ENCODE results near the gene MOGAT3. TPM values are rescaled to one million over a fixed set of nuclear protein-coding genes. Genes with fewer than 3 reads are reported as not detected.
A peak's percentile ranks its signal among the peaks of the same experiment; 100 is the strongest.

Gene MOGAT3
- total RNA-seq = not detected in 2 replicates

- peaks cover 28% of the 10 kb centered on the region for H3K27me3 Mint-ChIP-seq
- H3K4me3 Mint-ChIP-seq = no peak within 1 kb of the TSS
- intact Hi-C loops (cut with micrococcal nuclease) = no loop called here
- H3K27ac Mint-ChIP-seq = peak within 1 kb of the TSS; percentile 62
- no peak for DNase-seq
- no peaks in the 10 kb centered on the region for H3K9me3 Mint-ChIP-seq
- H3K4me1 Mint-ChIP-seq = peaks cover 8% of the 10 kb centered on the region
- H3K36me3 Mint-ChIP-seq (ENCODE audit: low read depth) = peaks cover 4% of the 10 kb centered on the region
These were observed at the start of gene MOGAT3 for GRCh38 chr7:101200862-101201599. Gene MOGAT3, minus strand, starts transcription at chr7:101201036. Its CDS starts 182 bp downstream, at chr7:101200854.

GRCh38 chr7:101250324-101250723 is 49.5 kb upstream of the MOGAT3 start:
- DNase-seq = no peak
- Mint-ChIP-seq H3K27me3 (no peaks in the 10 kb centered on the region), H3K36me3 (ENCODE audit: low read depth) (peaks cover 24% of the 10 kb centered on the region), H3K9me3 (no peaks in the 10 kb centered on the region), H3K4me3 (peak overlapping the region; percentile 97), H3K4me1 (peaks cover 20% of the 10 kb centered on the region), H3K27ac (no peak overlapping the region)
- intact Hi-C loops (cut with micrococcal nuclease) = loop anchor here (5.0 kb wide), 1 partner anchor 72 kb away; the partner anchor contains the start of gene IFT22

- intact Hi-C loops (cut with micrococcal nuclease) = no loop called here
- Mint-ChIP-seq H3K9me3 (no peaks in the 10 kb centered on the region), H3K4me3 (no peak overlapping the region), H3K36me3 (ENCODE audit: low read depth) (peaks cover 32% of the 10 kb centered on the region), H3K27me3 (no peaks in the 10 kb centered on the region), H3K4me1 (peaks cover 29% of the 10 kb centered on the region), H3K27ac (no peak overlapping the region)
- DNase-seq = no peak
These were observed 47.4 kb upstream of the MOGAT3 start for GRCh38 chr7:101248276-101248675.

- Mint-ChIP-seq H3K27ac (peak overlapping the region; percentile 94), H3K36me3 (ENCODE audit: low read depth) (peaks cover 32% of the 10 kb centered on the region), H3K9me3 (no peaks in the 10 kb centered on the region), H3K4me1 (peaks cover 20% of the 10 kb centered on the region), H3K27me3 (no peaks in the 10 kb centered on the region), H3K4me3 (peak overlapping the region; percentile 97)
- intact Hi-C loops (cut with micrococcal nuclease) = loop anchor here (2.0 kb wide), 1 partner anchor 38 kb away; no protein-coding TSS in a partner anchor
- no peak for DNase-seq
These were observed 44.4 kb upstream of the MOGAT3 start for GRCh38 chr7:101245147-101245668.

- peaks cover 29% of the 10 kb centered on the region for H3K36me3 Mint-ChIP-seq (ENCODE audit: low read depth)
- intact Hi-C loops (cut with micrococcal nuclease) = loop anchor here (1.0 to 2.0 kb wide), 4 partner anchors 8 to 90 kb away; partner anchors contain the start of genes AP1S1 and ZNHIT1
- DNase-seq = peak; percentile 98
- H3K9me3 Mint-ChIP-seq = no peaks in the 10 kb centered on the region
- H3K27ac Mint-ChIP-seq = peak within 1 kb of the TSS; percentile 94
- H3K4me1 Mint-ChIP-seq = peaks cover 16% of the 10 kb centered on the region
- no peaks in the 10 kb centered on the region for H3K27me3 Mint-ChIP-seq
- peak within 1 kb of the TSS; percentile 97 for H3K4me3 Mint-ChIP-seq
These were observed 43.7 kb upstream of the MOGAT3 start, which contains the start of gene FIS1 for GRCh38 chr7:101244375-101245146. Gene FIS1, minus strand, starts transcription at chr7:101245081. Its CDS starts 77 bp downstream, at chr7:101245004.

GRCh38 chr7:101243646-101244374 is 43.0 kb upstream of the MOGAT3 start:
- no peak for DNase-seq
- Mint-ChIP-seq H3K27me3 (no peaks in the 10 kb centered on the region), H3K4me1 (peaks cover 16% of the 10 kb centered on the region), H3K4me3 (peak overlapping the region; percentile 97), H3K9me3 (no peaks in the 10 kb centered on the region), H3K36me3 (ENCODE audit: low read depth) (peaks cover 33% of the 10 kb centered on the region), H3K27ac (peak overlapping the region; percentile 94)
- intact Hi-C loops (cut with micrococcal nuclease) = loop anchor here (1.0 to 2.0 kb wide), 4 partner anchors 8 to 90 kb away; partner anchors contain the start of genes AP1S1 and ZNHIT1

- Mint-ChIP-seq H3K4me3 (no peak overlapping the region), H3K36me3 (ENCODE audit: low read depth) (peaks cover 30% of the 10 kb centered on the region), H3K9me3 (no peaks in the 10 kb centered on the region), H3K27me3 (no peaks in the 10 kb centered on the region), H3K27ac (no peak overlapping the region), H3K4me1 (peaks cover 13% of the 10 kb centered on the region)
- intact Hi-C loops (cut with micrococcal nuclease) = no loop called here
- DNase-seq = no peak
These were observed 40.9 kb upstream of the MOGAT3 start for GRCh38 chr7:101241443-101242349.

GRCh38 chr7:101241015-101241363 is 40.2 kb upstream of the MOGAT3 start:
- H3K36me3 Mint-ChIP-seq (ENCODE audit: low read depth) = peaks cover 30% of the 10 kb centered on the region
- H3K9me3 Mint-ChIP-seq = no peaks in the 10 kb centered on the region
- no peaks in the 10 kb centered on the region for H3K27me3 Mint-ChIP-seq
- H3K4me1 Mint-ChIP-seq = peaks cover 13% of the 10 kb centered on the region
- DNase-seq = no peak
- intact Hi-C loops (cut with micrococcal nuclease) = no loop called here
- no peak overlapping the region for H3K4me3 Mint-ChIP-seq
- no peak overlapping the region for H3K27ac Mint-ChIP-seq

- H3K27ac Mint-ChIP-seq = no peak overlapping the region
- H3K36me3 Mint-ChIP-seq (ENCODE audit: low read depth) = peaks cover 25% of the 10 kb centered on the region
- no peaks in the 10 kb centered on the region for H3K9me3 Mint-ChIP-seq
- no peak for DNase-seq
- intact Hi-C loops (cut with micrococcal nuclease) = no loop called here
- H3K27me3 Mint-ChIP-seq = no peaks in the 10 kb centered on the region
- H3K4me3 Mint-ChIP-seq = no peak overlapping the region
- peaks cover 11% of the 10 kb centered on the region for H3K4me1 Mint-ChIP-seq
These were observed 39.6 kb upstream of the MOGAT3 start for GRCh38 chr7:101240226-101241014.

GRCh38 chr7:101239951-101240220 is 39.0 kb upstream of the MOGAT3 start:
- peaks cover 23% of the 10 kb centered on the region for H3K36me3 Mint-ChIP-seq (ENCODE audit: low read depth)
- H3K9me3 Mint-ChIP-seq = no peaks in the 10 kb centered on the region
- intact Hi-C loops (cut with micrococcal nuclease) = no loop called here
- H3K27ac Mint-ChIP-seq = no peak overlapping the region
- H3K4me3 Mint-ChIP-seq = no peak overlapping the region
- no peak for DNase-seq
- H3K27me3 Mint-ChIP-seq = no peaks in the 10 kb centered on the region
- H3K4me1 Mint-ChIP-seq = peaks cover 7% of the 10 kb centered on the region

GRCh38 chr7:101239191-101239950 is 38.5 kb upstream of the MOGAT3 start:
- Mint-ChIP-seq H3K36me3 (ENCODE audit: low read depth) (peaks cover 21% of the 10 kb centered on the region), H3K27ac (no peak overlapping the region), H3K27me3 (no peaks in the 10 kb centered on the region), H3K4me3 (no peak overlapping the region), H3K4me1 (peaks cover 7% of the 10 kb centered on the region), H3K9me3 (no peaks in the 10 kb centered on the region)
- no peak for DNase-seq
- intact Hi-C loops (cut with micrococcal nuclease) = no loop called here

Measured in activated CD4-positive, alpha-beta T cell treated with anti-CD3 and anti-CD28 coated beads, Interleukin-2, amount 10 ng/mL, durations not matched to agents 24 days and 14 days (primary cell).